Measurements from ENCODE around the gene TMEM145. TPM values are rescaled to one million over a fixed set of nuclear protein-coding genes. Genes with fewer than 3 reads are reported as not detected.

Gene TMEM145
- total and polyA plus RNA-seq, 7 donors = 0.21 to 2.5 (median 0.54) TPM; not detected in 1

- intact Hi-C loops (cut with DNase I) = loop anchor here in 1 of 2 donors (10.0 kb wide), 1 partner anchor 156 kb away; the partner anchor contains the start of gene POU2F2
Measured at GRCh38 chr19:42290523-42291434, 22.3 kb upstream of the TMEM145 start.

DNA sequence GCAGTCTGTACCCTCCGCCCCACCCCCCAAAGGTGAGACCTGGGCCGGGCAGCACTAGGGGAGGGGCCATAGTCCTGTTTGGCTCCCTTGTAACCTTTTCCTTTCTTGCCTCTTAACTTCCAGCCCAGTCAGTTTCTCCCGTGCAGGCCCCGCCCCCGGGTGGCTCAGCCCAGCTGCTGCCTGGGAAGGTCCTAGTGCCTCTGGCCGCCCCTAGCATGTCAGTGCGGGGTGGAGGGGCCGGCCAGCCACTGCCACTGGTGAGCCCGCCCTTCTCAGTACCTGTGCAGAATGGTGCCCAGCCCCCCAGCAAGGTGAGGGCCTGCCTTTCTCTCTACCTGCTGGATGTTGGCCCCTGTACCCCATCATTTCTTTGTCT lies 21.7 kb upstream of the TMEM145 start:
- Histone ChIP-seq H3K4me1 (peaks cover 3% of the 10 kb centered on the region), H3K9me3 (no peaks in the 10 kb centered on the region), H3K36me3 (ENCODE audit: insufficient read depth in 1 of 2, low read depth in 1 of 2) (peaks cover 8 to 89% of the 10 kb centered on the region in 2 donors), H3K27ac (no peak overlapping the region), H3K4me3 (no peak overlapping the region), H3K27me3 (ENCODE audit: insufficient read depth in 3 of 3, low read length in 2 of 3) (no peaks in the 10 kb centered on the region)
- ATAC-seq (no peak), DNase-seq (peak in 1 of 2 donors; percentile 53)
- WGBS, 3 donors = 63 to 72% (median 67%) methylated on average over 9 of the region's 9 CpGs
- TF ChIP-seq CTCF (IDR thresholded peaks at IDR 0.05) = no peak
- intact Hi-C loops (cut with DNase I) = loop anchor here in 1 of 2 donors (10.0 kb wide), 1 partner anchor 157 kb away; the partner anchor contains the start of gene POU2F2

More at GRCh38 chr19:42290523-42291434, 22.3 kb upstream of the TMEM145 start:
- peaks cover 8 to 89% of the 10 kb centered on the region in 2 donors for H3K36me3 ChIP-seq (ENCODE audit: insufficient read depth in 1 of 2, low read depth in 1 of 2)
- H3K9me3 ChIP-seq = no peaks in the 10 kb centered on the region
- ATAC-seq (peak in 1 of 4 donors; percentile 23), DNase-seq (peak; percentile 27 to 59)
- peaks cover 9% of the 10 kb centered on the region for H3K4me1 ChIP-seq
- WGBS, 3 donors = 80 to 87% (median 81%) methylated on average over 21 to 31 of the region's 31 CpGs
- H3K27me3 ChIP-seq (ENCODE audit: insufficient read depth in 3 of 3, low read length in 2 of 3) = no peaks in the 10 kb centered on the region
- no peak overlapping the region for H3K4me3 ChIP-seq
- no peak for TF ChIP-seq CTCF (IDR thresholded peaks at IDR 0.05)
- no peak overlapping the region for H3K27ac ChIP-seq

GRCh38 chr19:42292042-42292960 lies 20.8 kb upstream of the TMEM145 start:
- TF ChIP-seq CTCF (IDR thresholded peaks at IDR 0.05) = no peak
- WGBS, 3 donors = 90 to 92% (median 91%) methylated on average over 23 to 27 of the region's 27 CpGs

DNA sequence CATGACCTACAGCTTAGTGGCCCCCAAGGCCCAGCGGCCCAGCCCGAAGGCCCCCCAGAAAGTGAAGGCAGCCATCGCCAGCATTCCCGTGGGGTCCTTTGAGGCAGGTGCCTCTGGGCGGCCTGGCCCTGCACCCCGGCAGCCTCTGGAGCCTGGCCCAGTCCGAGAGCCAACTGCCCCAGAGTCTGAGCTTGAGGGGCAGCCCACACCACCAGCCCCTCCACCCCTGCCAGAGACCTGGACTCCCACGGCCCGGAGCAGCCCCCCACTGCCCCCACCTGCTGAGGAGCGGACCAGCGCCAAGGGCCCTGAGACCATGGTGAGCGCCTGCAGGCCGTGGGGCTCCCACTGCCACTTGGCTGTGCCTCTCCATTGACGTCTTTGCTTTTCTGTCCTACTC lies 20.1 kb upstream of the TMEM145 start:
- no peaks in the 10 kb centered on the region for H3K4me1 ChIP-seq
- WGBS, 3 donors = 79 to 87% (median 82%) methylated on average over 14 of the region's 14 CpGs
- no peak for TF ChIP-seq CTCF (IDR thresholded peaks at IDR 0.05)
- H3K27me3 ChIP-seq (ENCODE audit: insufficient read depth in 3 of 3, low read length in 2 of 3) = no peaks in the 10 kb centered on the region
- no peak overlapping the region for H3K27ac ChIP-seq
- no peak overlapping the region for H3K4me3 ChIP-seq
- ATAC-seq = no peak
- intact Hi-C loops (cut with DNase I) = loop anchor here in 1 of 2 donors (10.0 kb wide), 1 partner anchor 158 kb away; the partner anchor contains the start of gene POU2F2
- peaks cover 4 to 76% of the 10 kb centered on the region in 2 donors for H3K36me3 ChIP-seq (ENCODE audit: insufficient read depth in 1 of 2, low read depth in 1 of 2)
- H3K9me3 ChIP-seq = no peaks in the 10 kb centered on the region
- peak in 1 of 2 donors; percentile 11 for DNase-seq

More at GRCh38 chr19:42292042-42292960, 20.8 kb upstream of the TMEM145 start:
- intact Hi-C loops (cut with DNase I) = loop anchor here in 1 of 2 donors (10.0 kb wide), 1 partner anchor 158 kb away; the partner anchor contains the start of gene POU2F2
- ATAC-seq (no peak), DNase-seq (peak; percentile 9 to 56)
- Histone ChIP-seq H3K9me3 (no peaks in the 10 kb centered on the region), H3K27ac (no peak overlapping the region), H3K36me3 (ENCODE audit: insufficient read depth in 1 of 2, low read depth in 1 of 2) (peaks cover 4 to 82% of the 10 kb centered on the region in 2 donors), H3K4me3 (no peak overlapping the region), H3K4me1 (no peaks in the 10 kb centered on the region), H3K27me3 (ENCODE audit: insufficient read depth in 3 of 3, low read length in 2 of 3) (no peaks in the 10 kb centered on the region)
